K562 (cell line): ENCODE results near the gene MEI4. TPM values are rescaled to one million over a fixed set of nuclear protein-coding genes. Genes with fewer than 3 reads are reported as not detected.

Experiments used
- ATAC-seq: fragments of 200-7000 bp; cut with Tn5 transposase; 3 replicates; pipeline ENCODE4 v1.9.1; 2020; ENCODE audit warnings: moderate library complexity
- BruUV-seq: library from RNA; stranded (reverse); fragments of 400-500 nt; replicated peaks from 2 replicates; lab custom pipeline; 2021; lab: Mats Ljungman, UMichigan
- CTCF ChIA-PET: fragments of 300-600 bp; formaldehyde crosslinking; extraction: SDS; loops from one replicate; lab custom pipeline; 2021; ENCODE audit warnings: low intra/inter-chr PET ratio; lab: Yijun Ruan, JAX
- POLR2A ChIA-PET: fragments of 300-600, 350-650 bp; sonication (Branson Sonifier 250); formaldehyde crosslinking; extraction: SDS; loops from one replicate; lab custom pipeline; 2021; ENCODE audit warnings: antibody characterized with exemption, inconsistent platforms; lab: Yijun Ruan, JAX
- DNase-seq, 4 experiments: peaks; one replicate each; pipeline versions ENCODE4 v3.0.0 to v3.0.0-alpha.2; 2011 to 2018; ENCODE audit warnings: low spot score in 3 of 4, mixed read lengths in 3 of 4; ENCODE audit errors: extremely low read depth in 1 of 4
- FAIRE-seq: peaks from 2 replicates; lab custom pipeline; 2011; peaks lifted over from hg19 to GRCh38; lab: Jason Lieb, UNC
- H2AFZ ChIP-seq: 2 replicates; pipeline ENCODE4 v1.6.0; 2011; ENCODE audit warnings: low read depth, low read length, control low read depth, inconsistent platforms
- H3K27ac ChIP-seq: fragments of 200-600 bp; 3 replicates; pipeline ENCODE4 v1.8.0; 2011; ENCODE audit warnings: low read depth, mild to moderate bottlenecking, control low read depth, inconsistent platforms, low read length, moderate library complexity, mixed read lengths; ENCODE audit errors: extremely low read depth
- H3K27me3 ChIP-seq, 2 experiments: fragments of 300-600 bp in 1 of 2; 2 replicates in 1 of 2; 3 replicates in 1 of 2; pipeline versions ENCODE4 v1.6.0 to v1.8.0; 2011; ENCODE audit warnings: inconsistent platforms in 2 of 2, low read length in 2 of 2, mild to moderate bottlenecking in 1 of 2, mixed read lengths in 1 of 2, moderate library complexity in 1 of 2; ENCODE audit not compliant: control insufficient read depth in 2 of 2, insufficient read depth in 2 of 2
- H3K36me3 ChIP-seq: fragments of 300-600 bp; 3 replicates; pipeline ENCODE4 v1.8.0; 2011; ENCODE audit warnings: mild to moderate bottlenecking, low read length, inconsistent platforms; ENCODE audit not compliant: control insufficient read depth, insufficient read depth
- H3K4me1 ChIP-seq, 2 experiments: fragments of 200-600 bp in 1 of 2; replicated peaks in 1 of 2; 2 replicates in 1 of 2; 3 replicates in 1 of 2; pipeline versions ENCODE4 v1.5.1 to v1.8.0; 2011; ENCODE audit warnings: inconsistent platforms in 2 of 2, low read length in 2 of 2, mild to moderate bottlenecking in 1 of 2, mixed read lengths in 1 of 2, moderate library complexity in 1 of 2; ENCODE audit not compliant: control insufficient read depth in 2 of 2, insufficient read depth in 2 of 2
- H3K4me2 ChIP-seq: 2 replicates; pipeline ENCODE4 v1.6.1; 2011; ENCODE audit warnings: low read length, control low read depth, inconsistent platforms, mixed read lengths; ENCODE audit not compliant: insufficient read depth
- H3K4me3 ChIP-seq: fragments of 200-600 bp; sonication (generic), shearing (Covaris generic); 2 replicates; pipeline ENCODE4 v1.5.1; 2016; ENCODE audit warnings: control low read depth, inconsistent platforms
- H3K79me2 ChIP-seq: fragments of 200-600 bp; 3 replicates; pipeline ENCODE4 v1.8.0; 2011; ENCODE audit warnings: low read length, inconsistent platforms; ENCODE audit not compliant: control insufficient read depth, insufficient read depth
- H3K9ac ChIP-seq, 2 experiments: 2 replicates each; pipeline versions ENCODE4 v1.6.0 to v1.6.1; 2011; ENCODE audit warnings: low read depth in 2 of 2, low read length in 2 of 2, control low read depth in 1 of 2, inconsistent platforms in 1 of 2, mild to moderate bottlenecking in 1 of 2, mixed read lengths in 1 of 2; ENCODE audit not compliant: insufficient read depth in 1 of 2
- H3K9me1 ChIP-seq: one replicate; pipeline ENCODE4 v1.6.0; 2011; ENCODE audit warnings: inconsistent platforms, mild to moderate bottlenecking, low read length, moderate library complexity; ENCODE audit not compliant: control insufficient read depth, insufficient read depth
- H3K9me3 ChIP-seq: replicated peaks from 2 replicates; pipeline ENCODE4 v1.5.1; 2011; ENCODE audit warnings: low read depth, low read length, inconsistent platforms; ENCODE audit not compliant: control insufficient read depth, insufficient read depth
- H4K20me1 ChIP-seq: replicated peaks from 2 replicates; pipeline ENCODE4 v1.6.1; 2011; ENCODE audit warnings: low read length, inconsistent platforms, mixed read lengths; ENCODE audit not compliant: control insufficient read depth, insufficient read depth
- ARHGAP35 ChIP-seq: fragments of 450-650 bp; IDR thresholded peaks from 2 replicates; pipeline ENCODE4 v1.6.1; 2018; ENCODE audit not compliant: partially characterized antibody
- EP400 ChIP-seq: fragments of 450-650 bp; IDR thresholded peaks from 2 replicates; pipeline ENCODE4 v1.6.1; 2017; ENCODE audit warnings: antibody characterized with exemption, mild to moderate bottlenecking, moderate library complexity
- GATA2 ChIP-seq: sonication (generic); formaldehyde crosslinking; IDR thresholded peaks from 2 replicates; pipeline ENCODE4 v1.4.0; 2020; ENCODE audit warnings: mild to moderate bottlenecking, missing genetic modification reagents
- HMBOX1 ChIP-seq: sonication (generic); IDR thresholded peaks from 2 replicates; pipeline ENCODE4 v1.6.1; 2016
- IRF9 ChIP-seq: fragments of 450-650 bp; IDR thresholded peaks from 2 replicates; pipeline ENCODE4 v1.6.1; 2016; ENCODE audit warnings: missing biosample characterization, missing genetic modification characterization
- MAFK ChIP-seq: IDR thresholded peaks from 2 replicates; pipeline ENCODE4 v1.6.1; 2011; ENCODE audit warnings: low read length, improper control_type of control experiment
- MED1 ChIP-seq: sonication (generic); formaldehyde crosslinking; IDR thresholded peaks from 2 replicates; pipeline ENCODE4 v1.8.1; 2023; ENCODE audit warnings: missing genetic modification reagents, borderline replicate concordance
- MXI1 ChIP-seq: IDR thresholded peaks from 2 replicates; pipeline ENCODE4 v1.6.1; 2011; ENCODE audit warnings: low read depth, mild to moderate bottlenecking, improper control_type of control experiment, low read length
- POLR3A ChIP-seq: IDR thresholded peaks from 2 replicates; pipeline ENCODE4 v1.6.1; 2011; ENCODE audit warnings: borderline replicate concordance, mild to moderate bottlenecking, moderate library complexity; ENCODE audit not compliant: insufficient read length, insufficient read depth; ENCODE audit errors: extremely low read depth
- SIN3B ChIP-seq: fragments of 450-650 bp; IDR thresholded peaks from 2 replicates; pipeline ENCODE4 v1.6.1; 2017; ENCODE audit warnings: low read depth, mild to moderate bottlenecking, moderate library complexity
- SRSF1 ChIP-seq: fragments of 200-400 bp; formaldehyde crosslinking; IDR thresholded peaks from 2 replicates; pipeline ENCODE4 v1.6.1; 2017; ENCODE audit warnings: mild to moderate bottlenecking, low read depth, low read length, moderate library complexity
- ZBTB26 ChIP-seq: fragments of 450-650 bp; formaldehyde crosslinking; IDR thresholded peaks from 2 replicates; pipeline ENCODE4 v1.4.0; 2022; ENCODE audit warnings: missing genetic modification characterization
- ZC3H11A ChIP-seq: IDR thresholded peaks from 2 replicates; pipeline ENCODE4 v1.6.1; 2012; ENCODE audit warnings: low read depth, low read length, improper control_type of control experiment
- ZFPM2 ChIP-seq: fragments of 250-450 bp; sonication (Bioruptor Pico); IDR thresholded peaks from 2 replicates; pipeline ENCODE4 v1.5.1; 2022; ENCODE audit warnings: mild to moderate bottlenecking
- ZNF143 ChIP-seq: sonication (generic); formaldehyde crosslinking; IDR thresholded peaks from 2 replicates; pipeline ENCODE4 v1.9.0; 2022; ENCODE audit warnings: mild to moderate bottlenecking, missing genetic modification reagents
- ZNF165 ChIP-seq: fragments of 250-450 bp; sonication (Bioruptor Pico); IDR thresholded peaks from 2 replicates; pipeline ENCODE4 v1.4.0; 2020; ENCODE audit warnings: borderline replicate concordance
- ZNF444 ChIP-seq: fragments of 250-450 bp; sonication (Bioruptor Pico); IDR thresholded peaks from 2 replicates; pipeline ENCODE4 v1.4.0; 2020; ENCODE audit warnings: mild to moderate bottlenecking, moderate library complexity
- ZNF717 ChIP-seq: fragments of 250-450 bp; sonication (Bioruptor Pico); IDR thresholded peaks from 2 replicates; pipeline ENCODE4 v1.5.0; 2021
- WGBS: fragments of 100-300 bp; shearing (Covaris generic); methylation state at CpG from one replicate; pipeline ENCODE4 v1.1.6; 2016; ENCODE audit warnings: low coverage, mixed read lengths; ENCODE audit not compliant: insufficient coverage; ENCODE audit errors: missing lambda C conversion rate; 5-methylcytosine and 5-hydroxymethylcytosine counted together
- in situ Hi-C: fragments of 300-500 bp; cut with MboI; formaldehyde crosslinking; loops from 4 replicates; pipeline ENCODE4 v1.15.0; 2018; ENCODE audit warnings: inconsistent platforms, mixed read lengths
- intact Hi-C: fragments of 100-400 bp; cut with micrococcal nuclease; formaldehyde crosslinking; loops from 2 replicates; pipeline ENCODE4 v1.14.2; 2022
- polyA plus RNA-seq, 8 experiments: library from polyadenylated mRNA; depleted of rRNA in 4 of 8; stranded (reverse) in 5 of 8; unstranded in 3 of 8; fragments of >200 nt; fragmentation: Nextera tagmentation in 2 of 8; fragmentation: Illumina TruSeq in 1 of 8; extraction: Ambion mirVana in 2 of 8; extraction: Trizol in 1 of 8; gene quantifications; 2 replicates each; pipeline versions ENCODE4 v1.2.1 to v1.2.3, GENCODE V29; 2011 to 2014; ENCODE audit warnings: inconsistent platforms in 1 of 8, missing spikeins in 1 of 8
- total RNA-seq, 7 experiments: library from RNA; depleted of rRNA in 6 of 7; stranded (reverse); fragments of >200 nt in 6 of 7; fragmentation: Illumina TruSeq in 2 of 7; extraction: Trizol in 2 of 7; gene quantifications; 2 replicates each; pipeline versions ENCODE4 v1.2.1 to v1.2.3, GENCODE V29; 2011 to 2021; ENCODE audit warnings: low replicate concordance in 1 of 7

Gene MEI4
- total and polyA plus RNA-seq, 9 of the 15 experiments (the other 6 are each of a cell fraction or from before 2014, with no cell fraction given) = not detected

- no peak for DNase-seq
- TF ChIP-seq ZNF143 (CRISPR knock-in tag) (no peak), EP400 (no peak), HMBOX1 (no peak), ZNF165 (CRISPR knock-in tag) (no peak), ARHGAP35 (no peak), ZFPM2 (no peak), MED1 (CRISPR knock-in tag) (no peak), GATA2 (CRISPR knock-in tag) (no peak), ZNF717 (CRISPR knock-in tag) (no peak), ZBTB26 (no peak), MAFK (no peak), ZNF444 (CRISPR knock-in tag) (no peak), SIN3B (no peak), POLR3A (no peak), MXI1 (no peak), SRSF1 (no peak), IRF9 (tag) (no peak), ZC3H11A (no peak)
- TF ChIP-seq, all 486 proteins: peak for 0
- Histone ChIP-seq H3K9me3 (no peaks in the 10 kb centered on the region), H3K9ac (no peak overlapping the region), H3K36me3 (no peaks in the 10 kb centered on the region), H3K9me1 (no peaks in the 10 kb centered on the region), H4K20me1 (no peaks in the 10 kb centered on the region), H3K4me3 (no peak overlapping the region), H3K79me2 (no peaks in the 10 kb centered on the region), H3K27ac (no peak overlapping the region), H3K4me1 (no peaks in the 10 kb centered on the region), H3K27me3 (no peaks in the 10 kb centered on the region), H3K4me2 (no peak overlapping the region), H2AFZ (no peak overlapping the region)
- no TSS peak for BruUV-seq
- no peak for FAIRE-seq
- CTCF ChIA-PET = no interaction called here
- WGBS = 4% methylated on average over 2 of the region's 2 CpGs
- ATAC-seq = no peak
- in situ Hi-C loops = no loop called here
- POLR2A ChIA-PET = no interaction called here
- intact Hi-C loops = no loop called here
Observed at GRCh38 chr6:77619114-77619513, 33.7 kb upstream of the MEI4 start.
